GM12874 (cell line): ENCODE results near the gene SEMA4D.

Experiments used
- CTCF ChIP-seq: IDR thresholded peaks from 2 replicates; pipeline ENCODE4 v1.5.1; 2011; ENCODE audit warnings: low read depth, mild to moderate bottlenecking, control low read depth, low read length, moderate library complexity; ENCODE audit not compliant: insufficient read depth

Gene SEMA4D

GRCh38 chr9:89388868-89389177, 109.1 kb downstream of the SEMA4D start:
- no peak for TF ChIP-seq CTCF

GRCh38 chr9:89388084-89388867, 109.6 kb downstream of the SEMA4D start:
- TF ChIP-seq CTCF: no peak

GRCh38 chr9:89387197-89387849, 110.6 kb downstream of the SEMA4D start:
- TF ChIP-seq CTCF: no peak

- TF ChIP-seq CTCF: no peak
These were observed 111.1 kb downstream of the SEMA4D start for GRCh38 chr9:89386797-89387196.

- TF ChIP-seq CTCF: no peak
These were observed 111.7 kb downstream of the SEMA4D start for GRCh38 chr9:89386206-89386605.

- TF ChIP-seq CTCF: no peak
These were observed 113.1 kb downstream of the SEMA4D start for GRCh38 chr9:89384783-89385182.

GRCh38 chr9:89383721-89384300, 114.1 kb downstream of the SEMA4D start:
- TF ChIP-seq CTCF: no peak
